Measurements from ENCODE around the gene CNDP2.
"Not testable (repeated sequence)": the region's sequence is repeated elsewhere in the genome, so short reads cannot be mapped to it uniquely, and the experiment has no call there.

CNDP2 gene

DNA sequence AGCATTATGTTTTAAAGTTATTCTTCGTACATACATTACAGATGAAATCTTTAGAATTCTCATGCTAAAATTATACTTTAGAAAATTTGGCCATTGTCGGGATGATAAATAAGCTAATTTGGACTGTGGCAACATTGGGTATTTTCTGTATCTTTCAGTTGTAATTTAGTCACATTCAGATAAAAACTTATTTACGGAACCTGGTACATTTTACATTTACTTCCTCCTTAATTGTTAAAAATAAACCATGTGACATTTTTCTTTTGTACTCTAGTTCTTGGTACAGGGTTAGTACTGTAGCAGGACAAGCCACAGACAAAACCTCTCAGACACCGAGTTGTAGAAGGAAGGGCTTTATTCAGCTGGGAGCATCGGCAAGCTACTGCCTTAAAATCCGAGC, 4.2 kb downstream of the CNDP2 start:
- no peak for DNase-seq (ENCODE audit: low read depth in 2 of 2)

DNA sequence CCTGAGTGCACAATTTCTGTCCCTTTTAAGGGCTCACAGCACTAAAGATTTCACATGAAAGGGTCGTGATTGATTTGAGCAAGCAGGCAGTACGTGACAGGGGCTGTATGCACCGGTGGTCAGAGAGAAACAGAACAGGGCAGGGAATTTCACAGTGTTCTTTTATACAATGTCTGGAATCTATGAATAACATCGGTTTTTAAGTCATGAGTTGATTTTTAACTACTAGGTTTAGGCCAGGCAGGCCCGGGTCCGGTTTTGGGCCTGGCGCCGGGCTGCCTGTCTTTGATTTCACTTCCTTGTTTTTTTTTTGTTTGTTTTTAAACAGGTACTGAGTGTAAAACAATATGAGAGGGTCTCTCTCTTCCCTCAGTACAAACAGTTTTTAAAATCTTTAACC, 4.6 kb downstream of the CNDP2 start:
- DNase-seq (ENCODE audit: low read depth in 2 of 2) = not testable (repeated sequence)

DNA sequence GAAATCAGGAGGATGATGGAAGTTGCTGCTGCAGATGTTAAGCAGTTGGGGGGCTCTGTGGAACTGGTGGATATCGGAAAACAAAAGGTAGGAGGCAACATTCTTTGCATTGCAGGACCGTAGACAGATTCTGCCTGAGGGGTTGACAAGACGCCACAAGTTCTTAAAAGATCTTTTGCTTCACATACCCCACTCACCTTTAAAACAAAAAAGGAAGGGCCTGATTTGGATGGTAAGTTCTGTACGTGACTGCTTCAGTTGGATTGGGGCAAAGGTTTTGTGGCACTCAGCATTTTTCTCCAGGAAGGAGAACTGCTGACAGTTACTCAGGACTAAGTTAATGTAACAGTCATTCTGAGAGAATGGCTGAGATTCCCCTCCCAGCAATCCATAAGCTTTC, 5.2 kb downstream of the CNDP2 start:
- DNase-seq (ENCODE audit: low read depth in 2 of 2) = no peak

DNA sequence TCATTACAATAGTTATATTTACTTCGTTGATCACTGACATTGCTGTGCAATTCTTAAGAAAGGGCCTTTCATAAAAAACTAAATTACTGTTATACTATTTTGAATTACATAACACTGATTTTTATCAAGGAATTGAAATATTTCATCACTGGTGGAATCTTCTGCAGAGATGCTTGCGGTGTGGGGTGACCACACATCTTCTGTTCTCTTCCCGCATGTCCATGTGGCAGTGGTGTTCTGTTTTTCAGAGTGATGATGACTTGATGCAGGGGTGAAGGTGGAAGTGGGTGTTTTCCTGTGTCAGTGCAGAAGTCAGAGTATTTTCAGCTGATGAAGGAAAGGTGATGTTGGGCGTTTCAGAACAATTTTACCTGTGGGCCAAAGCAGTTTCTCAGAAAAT, 7.0 kb downstream of the CNDP2 start:
- DNase-seq (ENCODE audit: low read depth in 2 of 2) = no peak

DNA sequence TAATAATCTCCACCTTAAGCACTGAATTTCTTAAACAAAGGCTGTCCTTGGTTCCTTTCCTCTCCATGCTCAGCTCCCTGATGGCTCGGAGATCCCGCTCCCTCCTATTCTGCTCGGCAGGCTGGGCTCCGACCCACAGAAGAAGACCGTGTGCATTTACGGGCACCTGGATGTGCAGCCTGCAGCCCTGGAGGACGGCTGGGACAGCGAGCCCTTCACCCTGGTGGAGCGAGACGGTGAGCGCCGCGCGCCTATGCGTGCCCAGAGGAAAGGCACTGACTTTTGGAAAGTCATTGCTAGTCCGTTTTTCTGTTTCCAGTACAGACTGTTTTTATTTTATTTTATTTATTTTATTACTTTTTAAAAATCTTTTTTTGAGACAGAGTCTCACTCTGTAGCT, 9.6 kb downstream of the CNDP2 start:
- no peak for DNase-seq (ENCODE audit: low read depth in 2 of 2)

DNA sequence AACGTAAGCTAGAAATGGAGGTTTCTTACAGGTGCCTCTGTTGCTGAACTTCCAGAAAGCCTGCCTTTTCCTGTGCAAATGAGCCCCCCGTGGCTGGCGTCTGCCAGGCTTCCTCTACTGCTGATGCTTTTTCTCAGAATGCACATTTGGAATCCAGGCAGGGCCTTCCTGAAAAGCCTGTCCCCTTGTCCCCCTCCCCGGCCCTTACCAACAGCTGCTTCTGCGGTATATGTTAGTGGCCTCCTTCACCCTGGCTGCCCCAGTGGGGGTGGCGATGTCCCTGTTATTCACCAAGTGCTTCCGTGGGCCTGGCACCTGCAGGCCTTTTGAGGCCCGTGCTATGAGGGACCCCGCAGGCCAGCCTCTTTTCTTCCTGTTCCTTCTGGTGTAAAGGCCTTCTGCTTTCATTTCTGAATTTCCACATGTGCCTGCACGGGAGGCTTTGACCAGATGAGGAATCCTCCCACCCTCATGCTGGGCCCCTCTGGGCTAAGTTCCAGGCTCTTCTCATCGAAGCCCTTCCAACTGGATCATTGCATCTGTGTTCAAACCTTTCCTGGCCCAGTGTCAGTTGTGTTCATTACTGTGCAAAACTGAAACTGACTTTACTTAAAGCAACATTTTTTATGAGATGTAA, 10.4 kb downstream of the CNDP2 start:
- peak; percentile 40 to 47 for DNase-seq (ENCODE audit: low read depth in 2 of 2)

DNA sequence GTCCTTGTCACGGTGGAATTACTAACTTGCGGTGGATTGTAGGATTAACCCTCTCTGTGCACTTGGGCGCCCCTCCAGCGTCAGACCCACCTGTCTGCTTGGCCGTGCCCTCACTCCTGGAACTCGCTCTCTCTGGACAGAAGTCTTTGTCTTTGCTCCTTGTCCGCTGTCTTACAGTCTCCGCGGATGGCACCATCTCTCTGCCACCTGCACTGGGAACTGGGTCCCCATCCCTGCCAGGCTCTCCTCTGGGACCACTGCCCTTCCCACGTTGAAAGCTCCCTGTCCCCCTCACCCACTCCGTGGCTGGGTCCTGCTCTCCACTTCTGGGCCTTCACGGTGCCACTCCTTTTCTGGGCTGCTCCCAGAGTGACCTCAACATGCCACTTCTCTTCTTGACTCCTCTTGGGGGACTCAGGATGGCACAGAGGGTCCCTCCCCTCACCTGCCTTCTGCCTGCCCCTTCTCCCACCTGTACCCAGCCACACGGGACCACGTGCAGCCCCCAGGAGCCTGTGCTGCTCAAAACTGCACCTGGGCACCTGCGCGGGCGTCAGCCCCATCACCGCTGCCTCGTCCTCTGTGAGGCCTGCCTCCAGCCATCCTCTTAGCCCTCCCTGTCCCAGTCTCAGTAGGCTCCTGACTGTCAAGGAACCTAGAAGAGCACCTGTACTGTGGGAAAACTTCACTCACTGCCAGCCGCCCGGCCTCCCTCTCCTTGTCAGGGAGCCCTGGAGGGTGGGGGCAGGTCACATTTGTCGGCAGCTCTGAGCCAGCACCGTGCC, 11.1 kb downstream of the CNDP2 start:
- DNase-seq (ENCODE audit: low read depth in 2 of 2) = no peak

DNA sequence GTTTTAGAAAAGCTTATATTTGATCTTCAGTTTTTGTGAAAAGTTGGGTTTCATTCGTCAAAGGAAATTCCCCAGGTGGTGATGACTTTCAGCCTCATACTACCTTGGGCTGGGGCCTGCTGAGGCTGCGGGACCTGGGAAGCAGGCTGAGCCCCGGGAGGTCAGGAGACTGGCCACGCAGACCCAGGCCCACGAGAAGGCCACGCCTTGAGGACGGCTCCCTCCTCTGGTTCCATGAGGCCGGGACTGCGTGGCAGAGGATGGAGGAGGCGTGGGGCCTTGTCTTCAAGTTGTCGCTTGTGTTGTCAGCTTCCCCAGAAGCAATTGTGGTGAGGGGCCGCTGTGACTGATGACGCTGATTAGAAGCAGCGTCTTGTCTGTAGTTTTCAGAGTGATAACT, 11.8 kb downstream of the CNDP2 start:
- no peak for DNase-seq (ENCODE audit: low read depth in 2 of 2)

DNA sequence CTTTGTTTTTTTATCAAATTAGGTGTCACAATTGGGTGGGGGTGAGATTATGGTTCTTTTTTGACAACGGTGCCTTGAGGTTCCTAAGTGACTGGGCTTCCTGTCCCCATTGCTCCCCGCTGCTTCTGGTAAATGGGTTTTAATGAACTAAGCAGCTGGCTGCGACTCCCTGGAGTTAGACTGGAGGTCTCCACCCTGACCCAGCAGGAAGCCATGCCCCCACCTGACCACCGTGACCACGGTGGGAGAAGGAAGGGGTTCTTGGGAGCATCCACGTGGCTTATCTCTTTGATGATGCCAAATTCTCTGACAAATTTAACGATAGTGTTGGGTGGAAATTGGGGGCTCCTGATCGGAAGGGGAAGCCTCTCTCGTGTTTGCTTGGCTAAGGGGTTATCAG, 12.2 kb downstream of the CNDP2 start:
- DNase-seq (ENCODE audit: low read depth in 2 of 2) = no peak

DNA sequence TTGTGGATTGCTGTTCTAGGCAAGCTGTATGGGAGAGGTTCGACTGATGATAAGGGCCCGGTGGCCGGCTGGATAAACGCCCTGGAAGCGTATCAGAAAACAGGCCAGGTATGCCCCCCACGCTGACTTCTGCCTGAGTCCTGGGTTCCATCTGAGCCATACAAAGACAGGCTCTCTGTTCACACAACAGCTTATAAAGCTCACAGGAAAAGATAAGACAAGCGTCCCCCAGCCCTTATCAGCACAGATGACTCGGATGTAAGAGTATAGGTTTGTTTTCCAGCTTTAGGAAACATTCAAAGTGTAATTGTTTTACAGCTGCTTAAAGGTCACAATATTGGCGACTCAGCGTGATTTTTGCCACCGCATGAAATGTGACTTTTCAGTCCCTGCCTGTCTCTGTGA, 12.7 kb downstream of the CNDP2 start:
- no peak for DNase-seq (ENCODE audit: low read depth in 2 of 2)

DNA sequence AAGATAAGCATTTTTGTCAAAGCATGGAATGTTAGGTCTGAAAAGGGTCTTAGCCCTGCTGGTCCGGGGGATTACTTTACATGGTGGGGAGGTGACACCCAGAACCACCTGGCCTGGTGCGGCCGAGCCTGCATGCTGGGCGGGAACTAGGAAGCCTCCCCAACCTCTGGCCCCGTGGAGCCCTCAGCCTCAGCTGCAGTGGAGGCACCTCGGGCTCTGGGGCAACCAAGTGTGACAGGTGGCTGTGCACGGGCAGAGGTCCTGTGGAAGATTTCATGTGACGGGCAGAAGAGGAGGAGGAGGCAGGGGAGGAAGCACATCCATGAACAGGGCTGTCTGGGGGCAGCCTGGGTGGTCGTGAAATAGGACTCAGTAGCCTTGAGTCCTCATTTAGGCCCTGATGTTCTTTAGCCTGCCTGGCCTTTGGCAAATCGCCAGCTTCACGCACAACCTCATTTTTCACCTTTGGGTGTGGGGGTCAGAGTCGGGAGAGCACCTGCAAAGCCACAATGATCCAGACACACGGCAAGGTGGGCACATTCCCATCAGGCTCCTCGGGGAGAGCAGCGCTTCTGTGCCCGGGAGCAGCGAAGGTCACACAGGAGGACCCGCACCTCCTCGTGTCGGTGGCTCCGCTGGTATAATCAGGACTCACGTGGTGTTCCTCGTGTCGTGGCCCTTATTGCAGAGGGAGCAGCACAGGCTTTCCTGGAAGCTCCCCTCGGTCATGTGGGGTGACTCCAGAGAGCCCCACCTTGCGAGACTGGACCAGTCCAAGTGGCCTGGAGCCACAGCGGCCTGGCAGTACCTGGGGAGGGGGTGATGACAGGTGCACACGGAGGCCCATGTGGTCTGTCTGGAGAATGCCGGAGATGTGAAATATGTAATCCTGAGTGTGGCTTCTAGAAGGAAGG, 13.9 kb downstream of the CNDP2 start:
- no peak for DNase-seq (ENCODE audit: low read depth in 2 of 2)

DNA sequence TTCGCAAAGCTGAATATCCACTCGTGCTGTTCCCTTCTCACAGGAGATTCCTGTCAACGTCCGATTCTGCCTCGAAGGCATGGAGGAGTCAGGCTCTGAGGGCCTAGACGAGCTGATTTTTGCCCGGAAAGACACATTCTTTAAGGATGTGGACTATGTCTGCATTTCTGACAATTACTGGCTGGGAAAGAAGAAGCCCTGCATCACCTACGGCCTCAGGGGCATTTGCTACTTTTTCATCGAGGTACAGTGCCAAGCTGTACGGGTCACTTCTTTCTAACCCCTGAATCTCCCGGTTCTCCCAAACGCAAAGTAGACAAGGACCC, 14.6 kb downstream of the CNDP2 start:
- no peak for DNase-seq (ENCODE audit: low read depth in 2 of 2)

DNA sequence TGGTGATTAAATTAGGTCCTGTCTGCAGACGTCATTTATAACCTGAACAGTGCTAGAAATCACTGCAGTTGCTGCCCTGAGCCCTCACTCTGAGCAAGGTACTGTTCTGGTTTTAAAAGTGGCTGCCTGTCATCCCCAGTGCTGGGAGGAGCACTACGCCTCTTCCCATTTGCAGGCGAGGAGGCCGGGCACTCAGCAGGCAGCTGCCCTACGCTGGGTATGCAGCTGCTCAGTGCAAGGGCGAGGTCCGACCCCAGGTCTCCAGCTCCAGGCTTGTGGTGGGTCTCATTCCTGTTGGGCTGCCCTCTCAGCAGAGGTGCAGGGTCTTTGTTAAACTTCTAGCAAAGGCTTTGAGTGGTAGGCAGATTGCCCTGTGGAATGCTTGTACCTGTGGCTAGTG, 15.7 kb downstream of the CNDP2 start:
- DNase-seq (ENCODE audit: low read depth in 2 of 2) = no peak

DNA sequence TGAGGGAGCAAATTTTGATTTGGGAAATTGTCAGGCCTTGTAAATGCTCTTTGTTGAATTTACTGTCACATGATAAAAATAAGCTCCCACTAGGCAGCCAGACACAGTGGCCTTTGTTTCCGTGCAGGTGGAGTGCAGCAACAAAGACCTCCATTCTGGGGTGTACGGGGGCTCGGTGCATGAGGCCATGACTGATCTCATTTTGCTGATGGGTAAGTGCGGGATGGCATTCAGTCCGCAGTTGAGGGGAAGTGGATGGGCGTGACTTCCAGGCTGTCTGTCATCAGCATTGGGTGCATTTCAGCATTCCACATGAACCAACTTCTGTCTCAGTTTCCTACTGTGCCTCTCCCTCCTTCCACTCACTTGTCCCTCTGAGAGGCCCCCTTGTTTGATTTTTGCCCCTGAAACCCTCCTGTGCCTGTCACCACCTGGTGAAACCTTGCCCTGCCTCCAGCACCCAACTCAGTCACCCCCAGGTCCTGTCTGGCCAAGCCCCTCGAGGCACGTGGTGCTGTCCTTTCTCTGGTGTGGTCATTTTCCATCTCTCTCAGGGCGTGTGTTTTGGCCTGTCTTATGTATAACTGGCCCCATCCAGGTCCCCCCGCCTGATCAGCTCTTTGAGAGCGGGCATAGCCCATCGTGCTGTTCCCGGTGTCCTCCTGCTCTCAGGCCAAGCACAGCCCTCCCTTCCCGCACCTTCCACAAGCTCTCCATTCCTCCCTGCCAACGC, 16.3 kb downstream of the CNDP2 start:
- DNase-seq (ENCODE audit: low read depth in 2 of 2) = no peak

DNA sequence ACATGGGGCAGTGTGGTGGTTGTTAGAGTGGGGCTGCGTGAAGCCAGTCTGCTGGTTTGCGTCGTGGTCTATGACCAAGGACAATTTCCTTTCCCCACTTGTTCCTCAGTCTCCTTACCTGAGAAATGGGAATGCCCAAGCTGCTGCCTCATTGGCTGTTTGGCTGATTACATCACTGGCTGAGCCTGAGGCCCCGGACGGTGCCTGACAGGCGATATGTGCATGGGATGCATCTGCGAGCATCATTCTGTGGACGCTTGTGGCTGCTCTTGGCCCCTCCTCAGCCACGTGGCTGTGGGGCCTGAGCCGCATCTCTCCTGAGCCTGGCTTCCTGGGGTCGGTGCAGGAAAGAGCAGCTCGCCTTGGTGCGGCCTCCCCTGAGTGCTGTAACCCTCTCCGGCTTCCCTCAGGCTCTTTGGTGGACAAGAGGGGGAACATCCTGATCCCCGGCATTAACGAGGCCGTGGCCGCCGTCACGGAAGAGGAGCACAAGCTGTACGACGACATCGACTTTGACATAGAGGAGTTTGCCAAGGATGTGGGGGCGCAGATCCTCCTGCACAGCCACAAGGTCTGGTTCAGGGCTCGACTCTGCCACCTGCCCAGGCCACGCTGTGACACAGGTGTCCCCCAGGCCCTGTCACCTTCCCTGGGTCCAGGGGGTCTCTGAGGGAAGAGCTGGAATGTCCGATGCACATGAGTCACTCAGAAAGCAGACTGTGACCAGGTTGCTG, 17.2 kb downstream of the CNDP2 start:
- DNase-seq (ENCODE audit: low read depth in 2 of 2) = no peak

DNA sequence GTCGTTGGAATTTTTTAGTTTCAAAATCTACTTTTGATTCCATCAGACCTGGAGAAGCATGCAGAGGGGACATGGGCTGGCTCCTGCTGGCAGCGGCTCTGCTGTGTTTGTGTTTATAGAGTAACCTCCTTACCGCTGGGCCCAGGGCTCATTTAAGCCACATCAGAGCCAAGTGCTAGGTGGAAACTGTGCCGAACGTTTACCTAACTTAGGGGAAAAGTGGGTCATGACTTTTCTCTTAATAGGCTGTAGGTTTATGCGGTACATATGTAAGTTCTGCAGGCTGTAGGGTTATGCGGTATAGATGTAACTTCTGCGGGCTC, 17.7 kb downstream of the CNDP2 start:
- no peak for DNase-seq (ENCODE audit: low read depth in 2 of 2)

DNA sequence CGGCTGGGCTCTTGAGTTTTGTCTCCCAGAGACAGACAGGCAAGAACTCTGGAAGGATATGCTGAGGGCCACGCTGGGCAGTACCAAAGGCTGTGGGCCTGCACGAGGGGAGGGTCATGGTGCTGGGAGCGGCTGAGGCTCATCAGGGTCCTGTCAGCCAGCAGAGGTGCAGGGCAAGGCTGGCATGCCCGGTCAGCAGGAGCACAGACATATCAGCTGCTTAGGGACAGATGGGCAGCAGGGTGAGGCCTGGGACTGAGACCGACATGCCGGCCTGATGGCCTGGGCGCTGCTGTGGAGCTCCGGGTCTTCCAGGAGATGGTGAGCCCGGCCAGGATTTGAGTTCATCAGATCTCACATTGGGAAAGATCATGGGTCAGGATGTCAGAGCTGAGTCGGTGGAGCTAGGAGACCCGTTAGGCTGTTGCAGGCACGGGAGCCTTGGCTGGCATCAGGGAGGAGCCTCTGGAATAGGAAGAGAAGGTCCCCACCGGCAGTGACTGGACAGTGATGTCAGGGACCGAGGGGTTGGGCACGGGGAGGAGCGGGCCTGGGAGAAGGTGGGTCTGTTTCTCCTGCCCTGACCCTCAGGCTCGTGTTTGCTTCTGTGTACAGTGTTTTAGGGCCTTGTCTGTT, 18.8 kb downstream of the CNDP2 start:
- no peak for DNase-seq (ENCODE audit: low read depth in 2 of 2)

DNA sequence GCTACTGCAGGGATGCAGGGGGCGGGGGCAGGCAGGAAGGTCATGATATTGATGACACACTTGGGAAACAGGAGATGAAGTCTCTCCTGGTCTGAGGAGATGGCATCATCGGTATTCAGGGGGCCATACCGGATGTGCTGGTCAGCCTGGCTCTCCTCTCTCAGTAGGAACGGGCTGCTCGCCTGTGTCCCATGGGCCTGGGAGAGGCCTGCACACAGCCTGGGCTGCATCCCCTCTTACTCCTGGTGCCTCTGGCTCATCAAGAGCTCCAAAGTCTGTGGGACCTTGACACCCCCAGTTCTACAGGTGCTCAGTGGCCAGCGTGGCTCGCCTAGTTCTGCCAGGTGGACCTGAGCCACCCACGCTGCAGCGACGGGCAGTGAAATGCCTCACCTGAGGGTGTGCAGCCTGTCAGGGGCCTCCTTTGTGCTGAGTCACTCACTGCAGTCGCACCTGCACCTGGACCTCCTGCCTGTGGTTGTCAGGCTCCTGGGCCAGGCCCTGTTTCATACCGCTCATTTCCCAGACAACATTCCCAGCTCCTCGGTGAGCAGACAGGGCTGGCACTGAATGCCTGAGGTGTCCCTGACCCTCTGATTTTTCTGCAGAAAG, 19.6 kb downstream of the CNDP2 start:
- DNase-seq (ENCODE audit: low read depth in 2 of 2) = no peak

DNA sequence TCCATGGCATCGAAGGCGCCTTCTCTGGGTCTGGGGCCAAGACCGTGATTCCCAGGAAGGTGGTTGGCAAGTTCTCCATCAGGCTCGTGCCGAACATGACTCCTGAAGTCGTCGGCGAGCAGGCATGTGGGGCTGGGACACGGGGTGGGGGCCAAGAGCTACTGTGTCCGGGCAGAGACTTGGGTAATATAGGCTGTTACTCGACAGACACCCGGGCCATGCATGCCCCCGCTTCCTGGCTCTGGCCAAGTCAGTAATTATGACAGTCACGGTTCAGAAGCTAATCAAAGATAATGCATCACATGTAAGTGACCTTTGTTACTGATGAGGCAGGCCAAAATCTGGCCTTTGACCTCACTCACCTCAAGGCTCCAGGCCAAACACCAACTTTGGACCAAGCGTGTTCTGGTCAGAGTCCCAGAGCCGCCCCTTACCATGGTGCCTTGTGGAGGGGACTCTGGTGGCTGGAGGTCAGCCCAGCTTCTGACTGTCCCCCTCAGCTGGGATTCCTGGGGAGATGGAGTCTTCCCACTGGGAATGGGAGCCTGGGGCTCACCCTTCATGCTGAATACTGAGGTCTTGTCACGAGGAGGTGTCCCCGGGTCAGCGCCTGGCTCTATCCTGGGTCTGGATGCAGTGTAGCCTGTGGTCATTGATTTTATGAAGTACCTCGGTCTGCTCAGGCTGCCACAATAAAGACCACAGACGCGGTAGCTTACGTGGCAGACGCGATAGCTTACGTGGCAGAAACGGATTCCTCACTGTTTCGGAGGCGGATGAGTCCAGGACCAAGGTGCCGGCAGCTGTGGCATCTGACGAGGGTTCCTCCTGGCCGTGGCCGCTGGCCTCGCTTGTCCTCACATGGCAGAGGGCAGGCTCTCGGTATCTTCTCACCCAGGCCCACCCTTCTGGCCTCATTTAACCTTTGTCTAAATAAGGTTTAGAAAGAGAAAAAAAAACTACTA, 20.4 kb downstream of the CNDP2 start:
- DNase-seq (ENCODE audit: low read depth in 2 of 2) = no peak

Data from fibroblast of skin of left biceps (primary cell).